ENCODE data around the gene GJA10. TPM values are rescaled to one million over a fixed set of nuclear protein-coding genes. Genes with fewer than 3 reads are reported as not detected.

The GJA10 gene
- total RNA-seq, result not detected in 2 replicates

DNA sequence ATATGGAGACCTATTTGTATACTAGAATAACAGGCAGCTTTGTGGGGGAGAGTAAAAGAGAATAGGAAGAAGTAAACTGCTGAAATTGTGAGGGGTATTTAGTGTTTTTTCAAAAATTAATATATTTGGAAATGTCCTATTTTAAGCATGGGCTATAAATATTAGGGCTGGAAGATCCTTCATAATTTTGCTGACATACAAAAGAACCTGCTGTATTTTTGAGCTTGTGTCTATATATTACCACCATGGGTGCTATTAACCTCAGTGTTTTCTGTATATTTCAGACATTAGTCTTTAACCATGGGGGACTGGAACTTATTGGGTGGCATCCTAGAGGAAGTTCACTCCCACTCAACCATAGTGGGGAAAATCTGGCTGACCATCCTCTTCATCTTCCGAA is at the start of gene GJA10:
Gene GJA10, plus strand, starts transcription at position 301 of the 400 bp plus-strand sequence. Its CDS starts 0 bp downstream, at position 301.

Other genes with a start within 250 kb of the GJA10 start
- gene MDN1, start 74.7 kb upstream of the GJA10 start, total RNA-seq, result 7.6 and 10.5 TPM in 2 replicates
- gene CASP8AP2, start 64.6 kb upstream of the GJA10 start, total RNA-seq, result 3.5 and 6.2 TPM in 2 replicates

All from pericardium fibroblast (primary cell).